Smooth muscle cell (in vitro differentiated cells): ENCODE results near the gene SPPL2C. TPM values are rescaled to one million over a fixed set of nuclear protein-coding genes. Genes with fewer than 3 reads are reported as not detected.

Experiments
- DNase-seq: peaks from one replicate; lab custom pipeline; 2025; ENCODE audit not compliant: unreplicated experiment; lab: John Stamatoyannopoulos, UW
- H2AFZ ChIP-seq: fragments of 200-600 bp; sonication (generic); 2 replicates; pipeline ENCODE4 v1.6.0; 2016; ENCODE audit warnings: antibody characterized with exemption, low read depth, mild to moderate bottlenecking
- H3F3A ChIP-seq: fragments of 200-600 bp; sonication (generic); 2 replicates; pipeline ENCODE4 v1.6.0; 2017; ENCODE audit warnings: antibody characterized with exemption, low read depth
- H3K27ac ChIP-seq: fragments of 200-600 bp; sonication (generic); 2 replicates; pipeline ENCODE4 v1.5.1; 2016; ENCODE audit warnings: low read depth, mild to moderate bottlenecking
- H3K27me3 ChIP-seq: fragments of 200-600 bp; sonication (generic); 2 replicates; pipeline ENCODE4 v1.6.1; 2016; ENCODE audit warnings: low read depth, mild to moderate bottlenecking
- H3K36me3 ChIP-seq: fragments of 200-600 bp; sonication (generic); 2 replicates; pipeline ENCODE4 v1.5.1; 2016; ENCODE audit warnings: low read depth
- H3K4me1 ChIP-seq: fragments of 200-600 bp; sonication (generic); 2 replicates; pipeline ENCODE4 v1.5.1; 2016; ENCODE audit warnings: low read depth
- H3K4me2 ChIP-seq: fragments of 200-600 bp; sonication (generic); 2 replicates; pipeline ENCODE4 v1.6.0; 2016; ENCODE audit warnings: mild to moderate bottlenecking
- H3K4me3 ChIP-seq: fragments of 200-600 bp; sonication (generic); 2 replicates; pipeline ENCODE4 v1.5.1; 2016; ENCODE audit warnings: mild to moderate bottlenecking
- H3K79me2 ChIP-seq: fragments of 200-600 bp; sonication (generic); 2 replicates; pipeline ENCODE4 v1.6.0; 2016; ENCODE audit warnings: low read depth, mild to moderate bottlenecking
- H3K9ac ChIP-seq: fragments of 200-600 bp; sonication (generic); 2 replicates; pipeline ENCODE4 v1.6.0; 2016; ENCODE audit warnings: low read depth
- H3K9me3 ChIP-seq: fragments of 200-600 bp; sonication (generic); replicated peaks from 2 replicates; pipeline ENCODE4 v1.5.1; 2016; ENCODE audit warnings: low read depth
- H4K20me1 ChIP-seq: fragments of 200-600 bp; sonication (generic); 2 replicates; pipeline ENCODE4 v1.6.0; 2016; ENCODE audit warnings: low read depth
- WGBS: methylation state at CpG from one replicate; pipeline ENCODE4 v1.1.7; 2016; ENCODE audit warnings: low lambda C conversion rate; 5-methylcytosine and 5-hydroxymethylcytosine counted together
- polyA plus RNA-seq: library from polyadenylated mRNA; unstranded; fragments of >200 nt; fragmentation: Nextera tagmentation; extraction: Ambion mirVana; gene quantifications from 2 replicates; pipeline ENCODE4 v1.2.1, GENCODE V29; 2016
- total RNA-seq: library from RNA; depleted of rRNA; stranded (reverse); fragments of >200 nt; gene quantifications from 2 replicates; pipeline ENCODE4 v1.2.3, GENCODE V29; 2014
- TF ChIP-seq, protein P1 (sequence below): fragments of 200-600 bp; sonication (generic); IDR thresholded peaks from 2 replicates; pipeline ENCODE4 v1.5.1; 2017; ENCODE audit warnings: borderline replicate concordance, mild to moderate bottlenecking, antibody characterized with exemption; ENCODE audit not compliant: insufficient read depth, poor library complexity, severe bottlenecking

SPPL2C gene
- total and polyA plus RNA-seq, 2 experiments from 2014 or later = not detected

DNA sequence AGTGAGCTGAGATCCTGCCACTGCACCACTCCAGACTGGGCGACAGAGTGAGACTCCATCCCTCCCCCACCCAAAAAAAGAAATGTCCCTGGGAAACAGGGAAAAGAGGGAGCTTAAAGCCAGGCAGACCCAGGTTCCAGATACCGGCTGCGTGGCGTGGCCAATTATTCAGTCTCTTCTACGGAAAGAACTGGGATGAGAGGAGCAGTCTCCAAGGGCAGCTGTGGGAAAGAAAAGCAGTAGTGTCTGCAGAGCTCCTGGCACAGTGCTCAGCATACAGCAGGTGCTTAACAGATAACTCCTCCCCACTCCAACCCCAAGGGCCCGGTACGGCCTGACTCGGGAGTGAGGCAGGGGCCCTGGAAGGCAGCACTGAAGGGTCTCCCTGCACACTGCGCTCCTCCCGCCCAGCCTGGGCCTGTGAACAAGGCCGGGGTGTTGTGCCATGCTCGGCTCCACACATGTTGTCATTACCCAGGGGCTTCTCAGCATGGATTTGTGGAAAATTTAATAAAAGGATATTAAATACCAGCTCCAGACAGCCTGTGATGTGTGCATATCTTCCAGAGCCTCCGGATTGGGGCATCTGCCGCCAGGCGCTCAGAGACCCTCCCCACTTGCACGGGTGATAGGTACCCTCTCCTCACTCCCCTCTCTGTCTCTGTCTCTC, 17.6 kb upstream of the SPPL2C start:
- TF ChIP-seq, protein P1, sequence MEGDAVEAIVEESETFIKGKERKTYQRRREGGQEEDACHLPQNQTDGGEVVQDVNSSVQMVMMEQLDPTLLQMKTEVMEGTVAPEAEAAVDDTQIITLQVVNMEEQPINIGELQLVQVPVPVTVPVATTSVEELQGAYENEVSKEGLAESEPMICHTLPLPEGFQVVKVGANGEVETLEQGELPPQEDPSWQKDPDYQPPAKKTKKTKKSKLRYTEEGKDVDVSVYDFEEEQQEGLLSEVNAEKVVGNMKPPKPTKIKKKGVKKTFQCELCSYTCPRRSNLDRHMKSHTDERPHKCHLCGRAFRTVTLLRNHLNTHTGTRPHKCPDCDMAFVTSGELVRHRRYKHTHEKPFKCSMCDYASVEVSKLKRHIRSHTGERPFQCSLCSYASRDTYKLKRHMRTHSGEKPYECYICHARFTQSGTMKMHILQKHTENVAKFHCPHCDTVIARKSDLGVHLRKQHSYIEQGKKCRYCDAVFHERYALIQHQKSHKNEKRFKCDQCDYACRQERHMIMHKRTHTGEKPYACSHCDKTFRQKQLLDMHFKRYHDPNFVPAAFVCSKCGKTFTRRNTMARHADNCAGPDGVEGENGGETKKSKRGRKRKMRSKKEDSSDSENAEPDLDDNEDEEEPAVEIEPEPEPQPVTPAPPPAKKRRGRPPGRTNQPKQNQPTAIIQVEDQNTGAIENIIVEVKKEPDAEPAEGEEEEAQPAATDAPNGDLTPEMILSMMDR = no peak
- Histone ChIP-seq H4K20me1 (no peaks in the 10 kb centered on the region), H2AFZ (no peak overlapping the region), H3K27ac (no peak overlapping the region), H3K36me3 (no peaks in the 10 kb centered on the region), H3K4me1 (no peaks in the 10 kb centered on the region), H3F3A (no peaks in the 10 kb centered on the region), H3K27me3 (peaks cover 6% of the 10 kb centered on the region), H3K9me3 (no peaks in the 10 kb centered on the region), H3K4me3 (no peak overlapping the region), H3K4me2 (no peak overlapping the region), H3K79me2 (no peaks in the 10 kb centered on the region), H3K9ac (no peak overlapping the region)
- 92% methylated on average over 16 of the region's 16 CpGs for WGBS
- DNase-seq = no peak

DNA sequence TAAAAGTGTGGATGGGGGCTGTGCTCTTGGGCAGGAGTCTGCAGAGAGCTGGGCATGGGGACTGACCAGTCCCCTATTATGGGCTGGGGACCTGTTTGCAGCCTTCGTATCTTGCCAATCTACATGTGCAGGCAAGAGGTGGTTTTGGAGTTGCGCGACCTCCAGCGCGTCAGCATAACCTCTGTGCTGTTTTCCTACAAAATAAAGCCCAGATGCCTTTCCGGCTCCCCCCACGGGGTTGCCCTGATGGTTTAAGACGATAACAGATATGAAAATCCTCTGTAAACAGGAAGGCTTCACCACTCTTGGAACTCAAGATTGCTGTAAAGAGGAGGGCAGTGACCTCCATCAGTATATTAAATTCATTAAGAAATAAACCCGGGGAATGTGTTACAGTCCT, 16.5 kb upstream of the SPPL2C start:
- H3K4me3 ChIP-seq = no peak overlapping the region
- no peaks in the 10 kb centered on the region for H3K36me3 ChIP-seq
- WGBS = 73% methylated on average over 9 of the region's 9 CpGs
- no peaks in the 10 kb centered on the region for H4K20me1 ChIP-seq
- no peaks in the 10 kb centered on the region for H3K27me3 ChIP-seq
- H3K4me1 ChIP-seq = no peaks in the 10 kb centered on the region
- no peaks in the 10 kb centered on the region for H3K9me3 ChIP-seq
- peak overlapping the region; percentile 3 for H3K4me2 ChIP-seq
- H2AFZ ChIP-seq = no peak overlapping the region
- H3K27ac ChIP-seq = no peak overlapping the region
- TF ChIP-seq, protein P1 = no peak
- H3K9ac ChIP-seq = no peak overlapping the region
- no peak for DNase-seq
- no peaks in the 10 kb centered on the region for H3F3A ChIP-seq
- no peaks in the 10 kb centered on the region for H3K79me2 ChIP-seq

DNA sequence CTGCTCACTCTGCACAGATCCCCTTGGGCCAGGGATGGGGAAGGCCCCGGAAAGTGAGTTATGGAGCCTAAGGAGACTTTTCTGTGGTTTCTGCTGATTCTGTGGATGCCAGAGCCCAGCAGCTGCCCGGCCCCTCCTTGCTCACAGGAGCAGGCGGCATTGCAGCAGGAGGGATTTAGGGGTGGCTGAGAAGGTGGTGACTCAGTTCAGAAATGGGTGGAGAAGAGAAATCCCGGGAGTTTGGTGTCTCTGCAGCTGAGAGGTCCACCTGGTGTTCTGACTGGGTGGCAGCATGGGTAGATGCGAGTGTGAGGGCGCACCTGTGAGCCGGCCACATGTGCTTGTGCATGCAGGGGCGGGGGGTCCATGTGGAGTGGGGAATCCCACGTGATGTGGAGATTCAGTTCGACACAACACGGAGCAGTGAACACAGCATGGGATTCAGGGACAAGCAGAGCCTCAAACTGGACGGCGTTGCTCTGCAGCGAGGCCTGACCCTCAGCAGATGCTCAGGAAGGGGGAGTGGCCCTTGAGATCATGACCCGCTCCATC, 16.0 kb upstream of the SPPL2C start:
- H2AFZ ChIP-seq = no peak overlapping the region
- DNase-seq = peak; percentile 19
- no peaks in the 10 kb centered on the region for H3F3A ChIP-seq
- no peak overlapping the region for H3K27ac ChIP-seq
- H3K4me1 ChIP-seq = no peaks in the 10 kb centered on the region
- H3K9ac ChIP-seq = no peak overlapping the region
- H3K9me3 ChIP-seq = no peaks in the 10 kb centered on the region
- peak overlapping the region; percentile 3 for H3K4me2 ChIP-seq
- 71% methylated on average over 15 of the region's 15 CpGs for WGBS
- no peaks in the 10 kb centered on the region for H3K79me2 ChIP-seq
- H4K20me1 ChIP-seq = no peaks in the 10 kb centered on the region
- TF ChIP-seq, protein P1 = peak; percentile 36
- no peaks in the 10 kb centered on the region for H3K27me3 ChIP-seq
- H3K36me3 ChIP-seq = no peaks in the 10 kb centered on the region
- H3K4me3 ChIP-seq = no peak overlapping the region

DNA sequence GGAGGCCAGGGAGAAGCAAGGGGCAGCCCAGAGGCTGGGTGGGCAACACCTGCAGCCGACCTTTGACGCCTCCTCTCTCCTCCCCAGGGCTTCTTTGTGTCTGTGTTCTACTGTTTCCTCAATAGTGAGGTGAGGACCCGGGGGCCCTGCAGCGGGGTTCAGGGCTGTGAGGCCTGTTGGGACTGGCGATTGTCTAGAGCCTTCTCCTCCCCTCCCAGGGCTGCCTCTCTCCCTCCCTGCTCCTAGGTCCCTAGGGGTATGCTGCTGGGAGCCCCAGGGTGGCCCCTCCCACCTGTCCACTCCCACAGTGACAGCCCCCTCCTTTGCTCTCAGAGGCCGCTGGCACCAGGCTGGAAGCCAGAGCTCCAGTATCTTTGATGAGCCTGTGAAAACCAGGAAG, 10.8 kb upstream of the SPPL2C start:
- Histone ChIP-seq H3K4me1 (no peaks in the 10 kb centered on the region), H3K9me3 (no peaks in the 10 kb centered on the region), H3K4me2 (no peak overlapping the region), H3F3A (no peaks in the 10 kb centered on the region), H3K36me3 (no peaks in the 10 kb centered on the region), H4K20me1 (no peaks in the 10 kb centered on the region), H3K27me3 (no peaks in the 10 kb centered on the region), H3K79me2 (no peaks in the 10 kb centered on the region), H3K9ac (no peak overlapping the region), H3K27ac (no peak overlapping the region), H3K4me3 (no peak overlapping the region), H2AFZ (no peak overlapping the region)
- DNase-seq = no peak
- 74% methylated on average over 6 of the region's 6 CpGs for WGBS
- TF ChIP-seq, protein P1 = no peak
